HEK293 (cell line): ENCODE data around the gene CHMP4A.

Experiments
- GLIS1 ChIP-seq: fragments of 450-650 bp; formaldehyde crosslinking; IDR thresholded peaks from 2 replicates; pipeline ENCODE4 v1.5.1; 2016; ENCODE audit warnings: missing biosample characterization, missing genetic modification characterization
- KLF1 ChIP-seq: fragments of 450-650 bp; formaldehyde crosslinking; IDR thresholded peaks from 2 replicates; pipeline ENCODE4 v1.5.1; 2016; ENCODE audit warnings: missing biosample characterization, missing genetic modification characterization
- PRDM1 ChIP-seq: fragments of 450-650 bp; formaldehyde crosslinking; IDR thresholded peaks from 2 replicates; pipeline ENCODE4; 2016; ENCODE audit warnings: missing biosample characterization, missing genetic modification characterization
- YY2 ChIP-seq: fragments of 450-650 bp; formaldehyde crosslinking; IDR thresholded peaks from 2 replicates; pipeline ENCODE4 v1.5.1; 2016; ENCODE audit warnings: missing biosample characterization, missing genetic modification characterization
- ZBTB20 ChIP-seq: fragments of 450-650 bp; formaldehyde crosslinking; IDR thresholded peaks from 2 replicates; pipeline ENCODE4 v1.5.1; 2016; ENCODE audit warnings: missing biosample characterization, missing genetic modification characterization
- ZFHX2 ChIP-seq: fragments of 450-650 bp; formaldehyde crosslinking; conservative IDR thresholded peaks from 2 replicates; pipeline ENCODE4 v1.5.1; 2016; ENCODE audit warnings: missing biosample characterization, missing genetic modification characterization
- ZFP3 ChIP-seq: fragments of 450-650 bp; formaldehyde crosslinking; IDR thresholded peaks from 2 replicates; pipeline ENCODE4 v1.5.1; 2016; ENCODE audit warnings: low read depth, missing biosample characterization, missing genetic modification characterization
- ZFP41 ChIP-seq: fragments of 450-650 bp; formaldehyde crosslinking; IDR thresholded peaks from 2 replicates; pipeline ENCODE4 v1.5.1; 2016; ENCODE audit warnings: missing biosample characterization, missing genetic modification characterization, borderline replicate concordance
- ZIC2 ChIP-seq: fragments of 450-650 bp; formaldehyde crosslinking; IDR thresholded peaks from 2 replicates; pipeline ENCODE4 v1.5.1; 2016; ENCODE audit warnings: missing biosample characterization, missing genetic modification characterization
- ZNF114 ChIP-seq: fragments of 450-650 bp; formaldehyde crosslinking; IDR thresholded peaks from 2 replicates; pipeline ENCODE4 v1.5.0; 2017; ENCODE audit warnings: missing biosample characterization, missing genetic modification characterization
- ZNF133 ChIP-seq: fragments of 450-650 bp; formaldehyde crosslinking; IDR thresholded peaks from 2 replicates; pipeline ENCODE4 v1.5.1; 2016; ENCODE audit warnings: missing biosample characterization, missing genetic modification characterization
- ZNF138 ChIP-seq: fragments of 450-650 bp; formaldehyde crosslinking; IDR thresholded peaks from 2 replicates; pipeline ENCODE4 v1.5.1; 2016; ENCODE audit warnings: missing biosample characterization, missing genetic modification characterization, borderline replicate concordance
- ZNF155 ChIP-seq: fragments of 450-650 bp; formaldehyde crosslinking; IDR thresholded peaks from 2 replicates; pipeline ENCODE4 v1.5.1; 2016; ENCODE audit warnings: missing biosample characterization, missing genetic modification characterization
- ZNF202 ChIP-seq: fragments of 450-650 bp; formaldehyde crosslinking; IDR thresholded peaks from 2 replicates; pipeline ENCODE4 v1.5.1; 2016; ENCODE audit warnings: missing biosample characterization, missing genetic modification characterization, borderline replicate concordance
- ZNF223 ChIP-seq: fragments of 450-650 bp; formaldehyde crosslinking; IDR thresholded peaks from 2 replicates; pipeline ENCODE4 v1.5.1; 2016; ENCODE audit warnings: missing biosample characterization, missing genetic modification characterization
- ZNF23 ChIP-seq: fragments of 450-650 bp; formaldehyde crosslinking; IDR thresholded peaks from 2 replicates; pipeline ENCODE4 v1.5.1; 2016; ENCODE audit warnings: missing biosample characterization, missing genetic modification characterization, borderline replicate concordance
- ZNF292 ChIP-seq: fragments of 450-650 bp; formaldehyde crosslinking; IDR thresholded peaks from 2 replicates; pipeline ENCODE4 v1.5.1; 2016; ENCODE audit warnings: low read depth, missing biosample characterization, missing genetic modification characterization, borderline replicate concordance
- ZNF302 ChIP-seq: fragments of 450-650 bp; formaldehyde crosslinking; IDR thresholded peaks from 2 replicates; pipeline ENCODE4 v1.5.1; 2016; ENCODE audit warnings: missing biosample characterization, missing genetic modification characterization, low read depth
- ZNF324 ChIP-seq: fragments of 450-650 bp; formaldehyde crosslinking; IDR thresholded peaks from 2 replicates; pipeline ENCODE4 v1.5.1; 2016; ENCODE audit warnings: missing biosample characterization, missing genetic modification characterization
- ZNF341 ChIP-seq: fragments of 450-650 bp; formaldehyde crosslinking; IDR thresholded peaks from 2 replicates; pipeline ENCODE4; 2016; ENCODE audit warnings: low read depth, missing biosample characterization, missing genetic modification characterization
- ZNF391 ChIP-seq: fragments of 450-650 bp; formaldehyde crosslinking; IDR thresholded peaks from 2 replicates; pipeline ENCODE4 v1.5.1; 2016; ENCODE audit warnings: low read depth, missing biosample characterization, missing genetic modification characterization, borderline replicate concordance
- ZNF404 ChIP-seq: fragments of 450-650 bp; formaldehyde crosslinking; IDR thresholded peaks from 2 replicates; pipeline ENCODE4 v1.5.1; 2017; ENCODE audit warnings: missing biosample characterization, missing genetic modification characterization
- ZNF510 ChIP-seq: fragments of 450-650 bp; formaldehyde crosslinking; IDR thresholded peaks from 2 replicates; pipeline ENCODE4 v1.5.1; 2018; ENCODE audit warnings: mild to moderate bottlenecking, missing genetic modification characterization, missing biosample characterization; ENCODE audit not compliant: insufficient replicate concordance
- ZNF558 ChIP-seq: fragments of 450-650 bp; formaldehyde crosslinking; IDR thresholded peaks from 2 replicates; pipeline ENCODE4 v1.5.1; 2016; ENCODE audit warnings: missing biosample characterization, missing genetic modification characterization
- ZNF561 ChIP-seq: fragments of 450-650 bp; IDR thresholded peaks from 2 replicates; pipeline ENCODE4 v1.5.1; 2018; ENCODE audit warnings: missing biosample characterization, missing genetic modification characterization, borderline replicate concordance
- ZNF585B ChIP-seq: fragments of 450-650 bp; formaldehyde crosslinking; IDR thresholded peaks from 2 replicates; pipeline ENCODE4 v1.5.1; 2016; ENCODE audit warnings: missing biosample characterization, missing genetic modification characterization
- ZNF600 ChIP-seq: fragments of 450-650 bp; formaldehyde crosslinking; IDR thresholded peaks from 2 replicates; pipeline ENCODE4 v1.5.1; 2016; ENCODE audit warnings: missing biosample characterization, missing genetic modification characterization
- ZNF621 ChIP-seq: fragments of 450-650 bp; formaldehyde crosslinking; IDR thresholded peaks from 2 replicates; pipeline ENCODE4 v1.5.1; 2017; ENCODE audit warnings: missing biosample characterization, missing genetic modification characterization
- ZNF626 ChIP-seq: fragments of 450-650 bp; sonication (Bioruptor Pico); formaldehyde crosslinking; IDR thresholded peaks from 2 replicates; pipeline ENCODE4 v1.5.1; 2018; ENCODE audit warnings: missing biosample characterization, missing genetic modification characterization, inconsistent platforms
- ZNF658 ChIP-seq: fragments of 450-650 bp; formaldehyde crosslinking; IDR thresholded peaks from 2 replicates; pipeline ENCODE4; 2016; ENCODE audit warnings: missing biosample characterization, missing genetic modification characterization
- ZNF660 ChIP-seq: fragments of 450-650 bp; IDR thresholded peaks from 2 replicates; pipeline ENCODE4 v1.5.1; 2018; ENCODE audit warnings: missing biosample characterization, mild to moderate bottlenecking, missing genetic modification characterization
- ZNF707 ChIP-seq: fragments of 450-650 bp; formaldehyde crosslinking; IDR thresholded peaks from 2 replicates; pipeline ENCODE4 v1.5.1; 2016; ENCODE audit warnings: missing biosample characterization, missing genetic modification characterization
- ZNF791 ChIP-seq: fragments of 450-650 bp; formaldehyde crosslinking; IDR thresholded peaks from 2 replicates; pipeline ENCODE4 v1.5.1; 2016; ENCODE audit warnings: missing biosample characterization, missing genetic modification characterization
- ZSCAN16 ChIP-seq: fragments of 450-650 bp; formaldehyde crosslinking; IDR thresholded peaks from 2 replicates; pipeline ENCODE4 v1.5.1; 2016; ENCODE audit warnings: missing biosample characterization, missing genetic modification characterization
- ZSCAN23 ChIP-seq: fragments of 450-650 bp; formaldehyde crosslinking; IDR thresholded peaks from 2 replicates; pipeline ENCODE4 v1.5.1; 2016; ENCODE audit warnings: missing biosample characterization, missing genetic modification characterization
- ZXDB ChIP-seq: fragments of 450-650 bp; formaldehyde crosslinking; IDR thresholded peaks from 2 replicates; pipeline ENCODE4 v1.5.1; 2016; ENCODE audit warnings: missing biosample characterization, missing genetic modification characterization
- TF ChIP-seq, protein P1 (sequence below): fragments of 450-650 bp; formaldehyde crosslinking; IDR thresholded peaks from 2 replicates; pipeline ENCODE4 v1.5.1; 2016; ENCODE audit warnings: missing biosample characterization, missing genetic modification characterization
- TF ChIP-seq, protein P2 (sequence below): fragments of 450-650 bp; formaldehyde crosslinking; optimal IDR thresholded peaks from 2 replicates; pipeline ENCODE3; 2016; ENCODE audit warnings: missing biosample characterization, mild to moderate bottlenecking, missing genetic modification characterization
- TF ChIP-seq, protein P3 (sequence below): fragments of 450-650 bp; formaldehyde crosslinking; IDR thresholded peaks from 2 replicates; pipeline ENCODE4 v1.5.1; 2016; ENCODE audit warnings: missing biosample characterization, missing genetic modification characterization

CHMP4A gene

GRCh38 chr14:24212924-24213865, at the start of gene CHMP4A (continued):
- TF ChIP-seq KLF1 (tag by site-specific recombination) (peak; percentile 90), ZNF621 (no peak), ZNF626 (tag by site-specific recombination) (no peak), ZNF707 (no peak), ZNF404 (tag by site-specific recombination) (no peak), ZBTB20 (peak; percentile 88; the same call in 1 of the 2 replicates), PRDM1 (tag by site-specific recombination) (no peak), ZNF223 (tag by site-specific recombination) (no peak), ZNF23 (tag by site-specific recombination) (no peak), ZNF510 (tag by site-specific recombination) (no peak), ZNF791 (no peak), ZNF133 (no peak), ZNF561 (tag by site-specific recombination) (0 out of 2 replicates have a peak, but pooled peaks have one; percentile 87), ZSCAN23 (tag by site-specific recombination) (no peak), GLIS1 (tag by site-specific recombination) (peak; percentile 83), ZSCAN16 (tag by site-specific recombination) (no peak), ZNF155 (tag by site-specific recombination) (no peak), ZNF324 (peak; percentile 78), ZNF600 (tag by site-specific recombination) (peak; percentile 84), ZNF138 (no peak), ZNF341 (tag by site-specific recombination) (peak; percentile 75), ZFP3 (no peak), YY2 (tag by site-specific recombination) (peak; percentile 38; the same call in 1 of the 2 replicates), ZNF302 (tag by site-specific recombination) (no peak), ZXDB (tag by site-specific recombination) (peak; percentile 94), ZNF660 (no peak), ZNF202 (tag by site-specific recombination) (no peak), ZFHX2 (tag by site-specific recombination) (peak; percentile 37; the same call in 1 of the 2 replicates), ZNF292 (tag by site-specific recombination) (no peak), ZNF114 (no peak), ZNF658 (tag by site-specific recombination) (no peak), ZNF585B (tag by site-specific recombination) (no peak), ZNF558 (no peak), ZIC2 (peak; percentile 23; the same call in 1 of the 2 replicates), ZFP41 (no peak), ZNF391 (tag by site-specific recombination) (no peak)
- TF ChIP-seq, protein P1, sequence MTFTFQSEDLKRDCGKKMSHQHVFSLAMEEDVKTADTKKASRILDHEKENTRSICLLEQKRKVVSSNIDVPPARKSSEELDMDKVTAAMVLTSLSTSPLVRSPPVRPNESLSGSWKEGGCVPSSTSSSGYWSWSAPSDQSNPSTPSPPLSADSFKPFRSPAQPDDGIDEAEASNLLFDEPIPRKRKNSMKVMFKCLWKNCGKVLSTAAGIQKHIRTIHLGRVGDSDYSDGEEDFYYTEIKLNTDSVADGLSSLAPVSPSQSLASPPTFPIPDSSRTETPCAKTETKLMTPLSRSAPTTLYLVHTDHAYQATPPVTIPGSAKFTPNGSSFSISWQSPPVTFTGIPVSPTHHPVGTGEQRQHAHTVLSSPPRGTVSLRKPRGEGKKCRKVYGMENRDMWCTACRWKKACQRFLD (tag by site-specific recombination): no peak
- TF ChIP-seq, protein P2, sequence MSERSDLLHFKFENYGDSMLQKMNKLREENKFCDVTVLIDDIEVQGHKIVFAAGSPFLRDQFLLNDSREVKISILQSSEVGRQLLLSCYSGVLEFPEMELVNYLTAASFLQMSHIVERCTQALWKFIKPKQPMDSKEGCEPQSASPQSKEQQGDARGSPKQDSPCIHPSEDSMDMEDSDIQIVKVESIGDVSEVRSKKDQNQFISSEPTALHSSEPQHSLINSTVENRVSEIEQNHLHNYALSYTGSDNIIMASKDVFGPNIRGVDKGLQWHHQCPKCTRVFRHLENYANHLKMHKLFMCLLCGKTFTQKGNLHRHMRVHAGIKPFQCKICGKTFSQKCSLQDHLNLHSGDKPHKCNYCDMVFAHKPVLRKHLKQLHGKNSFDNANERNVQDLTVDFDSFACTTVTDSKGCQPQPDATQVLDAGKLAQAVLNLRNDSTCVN: peak; percentile 64
- TF ChIP-seq, protein P3, sequence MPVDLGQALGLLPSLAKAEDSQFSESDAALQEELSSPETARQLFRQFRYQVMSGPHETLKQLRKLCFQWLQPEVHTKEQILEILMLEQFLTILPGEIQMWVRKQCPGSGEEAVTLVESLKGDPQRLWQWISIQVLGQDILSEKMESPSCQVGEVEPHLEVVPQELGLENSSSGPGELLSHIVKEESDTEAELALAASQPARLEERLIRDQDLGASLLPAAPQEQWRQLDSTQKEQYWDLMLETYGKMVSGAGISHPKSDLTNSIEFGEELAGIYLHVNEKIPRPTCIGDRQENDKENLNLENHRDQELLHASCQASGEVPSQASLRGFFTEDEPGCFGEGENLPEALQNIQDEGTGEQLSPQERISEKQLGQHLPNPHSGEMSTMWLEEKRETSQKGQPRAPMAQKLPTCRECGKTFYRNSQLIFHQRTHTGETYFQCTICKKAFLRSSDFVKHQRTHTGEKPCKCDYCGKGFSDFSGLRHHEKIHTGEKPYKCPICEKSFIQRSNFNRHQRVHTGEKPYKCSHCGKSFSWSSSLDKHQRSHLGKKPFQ (tag by site-specific recombination): 0 out of 2 replicates have a peak, but pooled peaks have one; percentile 44
